Stimulated activated CD8-positive, alpha-beta memory T cell treated with anti-CD3 and anti-CD28 coated beads, Interleukin-4, amount 100 ng/mL, for 24 hours (primary cell): ENCODE results near the gene EID2.

Experiments used
- DNase-seq: peaks from one replicate; pipeline ENCODE4 v3.0.0-alpha.2; 2020; ENCODE audit warnings: low read depth

EID2 gene

DNA sequence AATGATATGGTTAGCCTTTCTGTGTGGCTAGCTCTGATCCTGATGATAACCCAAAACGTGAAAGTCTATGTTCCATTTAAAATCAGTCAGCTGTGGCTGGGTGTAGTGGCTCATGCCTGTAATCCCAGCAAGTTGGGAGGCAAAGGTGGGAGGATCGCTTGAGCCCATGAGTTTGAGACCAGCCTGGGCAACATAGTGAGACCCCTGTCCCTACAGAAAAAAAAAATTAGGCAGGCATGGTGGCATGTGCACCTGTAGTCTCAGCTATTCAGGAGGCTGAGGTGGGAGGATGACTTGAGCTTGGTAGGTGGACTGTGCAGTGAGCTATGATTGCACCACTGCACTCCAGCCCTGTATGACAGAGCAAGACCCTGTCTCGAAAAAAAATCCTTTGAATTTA, 6.2 kb downstream of the EID2 start:
- DNase-seq = no peak

DNA sequence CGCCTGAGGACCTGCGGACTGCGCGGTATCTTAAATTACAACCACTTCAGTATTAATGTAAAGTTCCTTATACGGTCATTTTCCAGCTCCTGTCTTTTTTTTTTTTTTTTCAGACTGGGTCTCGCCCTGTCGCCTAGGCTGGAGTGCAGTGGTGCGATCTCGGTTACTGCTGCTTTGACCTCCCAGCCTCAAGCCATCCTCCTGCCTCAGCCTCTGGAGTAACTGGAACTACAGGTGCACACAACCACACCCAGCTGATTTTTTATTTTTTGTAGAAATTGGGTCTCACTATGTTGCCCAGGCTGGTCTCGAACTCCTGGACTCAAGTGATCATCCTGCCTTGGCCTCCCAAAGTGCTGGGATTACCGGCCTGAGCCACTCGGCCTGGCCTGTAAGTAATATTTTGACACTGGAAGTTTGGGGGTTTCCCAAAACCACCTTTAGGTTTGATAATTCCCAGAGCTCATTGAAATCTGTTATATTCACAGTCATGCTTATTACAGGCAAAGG, 6.9 kb downstream of the EID2 start:
- no peak for DNase-seq

DNA sequence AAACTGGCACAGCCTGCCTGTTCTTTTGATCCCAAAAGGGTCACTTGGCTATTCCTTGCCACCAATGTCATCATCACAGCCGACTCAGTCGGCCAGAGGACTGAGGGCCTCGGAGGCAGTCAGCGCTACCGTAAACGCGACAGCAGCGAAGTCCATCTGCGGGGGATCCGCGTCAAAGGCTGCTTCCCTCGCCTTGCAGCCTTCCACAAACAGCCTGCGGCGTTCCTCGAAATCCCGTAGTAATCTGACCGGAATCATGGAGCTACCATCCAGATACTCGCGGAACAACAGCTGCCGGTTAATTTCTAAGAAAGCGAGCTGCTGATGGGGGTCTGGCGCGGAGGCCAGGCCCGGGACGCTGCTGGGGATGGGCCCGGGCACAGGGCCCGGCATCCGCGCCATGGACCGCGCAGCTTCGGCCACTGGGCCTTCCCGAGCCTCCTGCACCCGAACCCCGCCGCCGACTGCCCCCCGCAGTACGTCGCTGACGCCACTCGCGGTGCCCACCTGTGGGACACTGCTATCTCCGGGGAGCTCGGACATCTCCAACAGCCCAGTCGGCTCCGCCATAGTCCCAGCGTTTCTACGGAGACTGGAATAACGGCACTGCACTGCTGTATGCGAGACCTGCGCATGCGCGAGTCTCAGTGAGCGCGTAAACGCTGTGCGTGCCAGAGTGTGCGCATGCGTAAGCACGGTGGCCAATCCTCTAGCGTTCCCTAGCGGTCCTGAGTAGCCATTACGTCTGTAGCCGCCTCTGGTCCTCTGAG, 7.5 kb downstream of the EID2 start, which contains the start of gene EID2B:
TSS of gene EID2B (minus strand) at position 620 of the 770 bp plus-strand sequence. CDS start at position 570, 50 bp downstream.
- peak; percentile 90 for DNase-seq

DNA sequence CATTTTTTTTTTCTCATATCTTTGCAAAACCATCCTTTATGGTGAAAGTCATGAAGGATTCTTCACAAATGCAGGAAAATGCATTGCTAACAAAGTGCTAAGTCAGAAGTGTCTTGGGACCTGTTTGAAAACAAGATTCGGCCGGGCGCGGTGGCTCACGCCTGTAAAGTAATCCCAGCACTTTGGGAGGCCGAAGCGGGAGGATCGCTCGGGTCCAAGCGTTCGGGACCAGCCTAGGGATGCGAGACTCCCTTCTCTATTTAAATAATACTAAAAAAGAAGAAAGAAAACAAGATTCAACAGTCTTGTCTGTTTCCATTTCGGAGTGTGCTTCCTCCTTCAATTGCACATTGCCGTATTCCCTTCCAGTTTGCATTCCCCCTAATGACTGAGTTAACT, 8.1 kb downstream of the EID2 start:
- no peak for DNase-seq

DNA sequence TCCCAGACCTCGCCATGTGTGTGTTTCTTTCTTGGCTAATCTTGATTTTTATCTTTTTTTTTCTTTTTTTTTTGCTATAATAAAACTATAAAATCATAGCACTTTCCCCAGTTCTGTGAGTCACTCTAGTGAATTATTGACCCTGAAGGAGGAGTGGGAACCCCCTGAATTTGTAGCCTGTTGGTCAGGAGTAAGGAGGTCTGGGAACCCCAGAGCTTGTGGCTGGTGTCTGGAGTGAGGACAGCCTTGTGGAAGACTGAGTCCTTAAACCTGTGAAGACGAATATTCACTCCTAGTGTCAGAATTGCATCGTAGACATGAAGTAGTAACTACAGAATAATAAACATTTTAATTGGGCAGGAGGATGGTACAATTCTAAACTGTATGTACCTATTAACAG, 14.8 kb downstream of the EID2 start:
- DNase-seq = no peak

DNA sequence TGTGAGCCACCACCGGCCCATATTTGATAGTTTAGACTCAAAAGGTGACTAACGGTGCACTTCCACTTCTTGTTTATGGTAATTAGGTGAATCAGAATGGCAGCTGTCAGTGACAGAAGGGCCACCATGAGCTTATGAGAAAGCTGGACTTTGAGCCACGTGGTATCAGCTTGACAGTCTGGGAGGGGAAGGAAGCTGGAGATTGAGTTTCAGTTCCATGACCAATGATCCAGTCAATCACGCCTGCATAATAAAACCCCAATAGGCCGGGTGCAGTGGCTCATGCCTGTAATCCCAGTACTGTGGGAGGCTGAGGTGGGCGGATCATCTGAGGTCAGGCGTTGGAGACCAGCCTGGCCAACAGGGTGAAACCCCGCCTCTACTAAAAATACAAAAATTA, 15.5 kb downstream of the EID2 start:
- DNase-seq = no peak

DNA sequence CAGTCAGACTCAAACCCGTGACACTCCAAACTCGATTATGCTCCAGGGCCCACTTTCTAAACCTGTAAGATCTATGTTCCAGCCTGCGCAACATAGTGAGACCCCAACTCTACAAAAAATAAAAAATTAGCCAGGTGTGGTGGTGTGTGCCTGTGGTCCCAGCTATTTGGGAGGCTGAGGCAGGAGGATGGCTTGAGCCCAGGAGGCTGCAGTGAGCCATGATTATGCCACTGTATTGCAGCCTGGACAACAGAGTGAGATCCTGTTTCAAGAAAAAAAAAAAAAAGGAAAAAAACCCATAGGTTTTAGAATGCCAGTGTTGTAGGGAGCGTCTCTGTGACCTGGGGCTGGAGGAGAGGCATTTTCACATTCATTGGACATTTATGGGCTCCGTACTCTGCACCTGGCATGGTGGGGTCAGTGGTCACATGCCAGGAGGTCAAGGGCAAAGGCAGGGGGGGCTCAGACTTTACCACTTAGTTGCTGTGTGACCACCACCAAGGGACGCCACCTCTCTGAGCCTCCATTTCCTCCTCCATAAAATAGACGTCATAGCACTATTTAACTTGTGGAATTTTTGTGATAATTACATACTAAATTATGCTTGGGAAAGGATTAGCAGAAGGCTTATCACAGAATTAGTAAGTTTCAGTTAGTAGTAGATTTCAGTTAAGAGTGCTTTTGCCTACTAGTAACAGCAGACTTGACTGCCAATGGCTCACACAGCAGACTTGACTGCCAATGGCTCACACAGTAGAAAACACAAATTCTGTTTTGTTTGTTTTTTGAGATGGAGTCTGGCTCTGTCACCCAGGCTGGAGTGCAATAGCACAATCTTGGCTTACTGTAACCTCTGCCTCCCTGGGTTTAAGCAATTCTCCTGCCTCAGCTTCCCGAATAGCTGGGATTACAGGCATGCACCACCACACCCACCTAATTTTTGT, 19.1 kb downstream of the EID2 start:
- DNase-seq = no peak

DNA sequence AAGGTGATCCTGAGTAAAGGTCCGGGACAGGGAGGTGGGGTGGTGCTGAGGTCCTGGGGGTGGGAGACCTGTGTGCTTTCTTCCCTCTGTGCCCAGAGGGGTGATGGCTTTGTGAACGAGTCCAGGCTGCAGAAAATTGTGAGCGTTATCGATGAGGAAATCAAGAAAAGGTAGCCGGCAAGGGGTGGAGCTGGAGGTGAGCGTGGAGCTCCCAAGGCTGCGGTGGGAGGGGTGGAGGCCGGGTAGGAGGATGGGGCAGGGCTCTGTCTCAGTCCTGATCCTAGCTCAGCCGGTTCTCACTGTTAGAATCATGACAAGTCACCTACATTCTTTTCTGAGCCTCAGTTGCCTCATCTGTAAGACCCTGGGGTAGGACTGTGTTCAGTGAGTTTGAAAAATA, 21.0 kb downstream of the EID2 start:
- DNase-seq = no peak

DNA sequence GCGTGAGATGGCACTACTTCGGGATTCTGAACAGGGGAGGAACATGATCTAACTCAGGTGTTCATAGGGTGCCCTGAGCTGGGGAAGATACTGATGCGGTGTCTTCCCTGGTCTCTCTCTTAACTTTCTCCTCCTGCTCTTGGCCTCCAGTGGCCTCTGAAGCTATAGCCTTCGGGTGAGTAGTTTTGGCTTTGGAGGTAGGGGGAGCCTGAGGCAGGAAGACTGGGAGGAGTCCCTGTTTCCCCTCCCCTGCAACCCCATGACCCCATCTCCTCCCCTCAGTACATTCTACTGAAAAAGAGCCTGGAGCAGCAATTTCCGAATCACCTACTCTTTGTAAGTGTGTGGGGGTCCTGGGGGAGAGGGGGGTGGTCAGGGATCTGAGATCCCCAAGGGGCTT, 21.5 kb downstream of the EID2 start:
- DNase-seq = no peak

DNA sequence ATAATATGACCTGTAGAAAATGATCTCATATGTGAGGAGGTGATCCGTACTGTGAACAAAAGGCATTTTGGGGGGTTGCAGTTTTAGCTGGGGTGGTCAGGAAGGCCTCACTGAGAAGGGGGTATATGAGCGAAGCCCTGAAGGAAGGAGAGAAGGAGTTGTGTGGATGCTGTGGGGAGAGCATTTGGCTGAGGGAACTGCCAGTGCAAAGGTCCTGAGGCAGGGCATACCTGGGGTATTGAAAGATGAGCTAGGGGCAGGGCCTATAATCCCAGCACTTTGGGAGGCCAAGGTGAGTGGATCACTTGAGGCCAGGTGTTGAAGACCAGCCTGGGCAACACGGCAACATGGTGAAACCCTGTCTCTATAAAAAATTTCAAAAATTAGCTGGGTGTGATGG, 22.5 kb downstream of the EID2 start:
- DNase-seq = no peak

DNA sequence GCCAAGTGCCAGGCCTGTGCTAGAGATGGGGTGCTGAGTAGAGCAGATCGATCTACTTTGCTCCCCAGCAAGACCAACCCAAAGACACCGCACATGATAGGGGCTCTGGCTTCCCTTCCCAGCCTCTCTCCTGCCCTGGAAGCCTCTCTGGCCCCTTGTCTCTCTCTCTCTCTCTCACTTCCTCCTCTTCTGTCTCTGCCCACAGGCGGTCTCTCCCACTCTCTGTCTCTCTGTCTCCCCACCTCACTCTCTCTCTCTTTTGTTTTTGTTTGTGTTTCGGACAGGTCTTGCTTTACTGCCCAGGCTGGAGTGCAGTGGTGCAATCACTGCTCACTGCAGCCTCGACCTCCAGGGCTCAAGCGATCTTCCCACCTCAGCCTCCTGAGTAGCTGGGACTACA, 23.7 kb downstream of the EID2 start:
- no peak for DNase-seq

DNA sequence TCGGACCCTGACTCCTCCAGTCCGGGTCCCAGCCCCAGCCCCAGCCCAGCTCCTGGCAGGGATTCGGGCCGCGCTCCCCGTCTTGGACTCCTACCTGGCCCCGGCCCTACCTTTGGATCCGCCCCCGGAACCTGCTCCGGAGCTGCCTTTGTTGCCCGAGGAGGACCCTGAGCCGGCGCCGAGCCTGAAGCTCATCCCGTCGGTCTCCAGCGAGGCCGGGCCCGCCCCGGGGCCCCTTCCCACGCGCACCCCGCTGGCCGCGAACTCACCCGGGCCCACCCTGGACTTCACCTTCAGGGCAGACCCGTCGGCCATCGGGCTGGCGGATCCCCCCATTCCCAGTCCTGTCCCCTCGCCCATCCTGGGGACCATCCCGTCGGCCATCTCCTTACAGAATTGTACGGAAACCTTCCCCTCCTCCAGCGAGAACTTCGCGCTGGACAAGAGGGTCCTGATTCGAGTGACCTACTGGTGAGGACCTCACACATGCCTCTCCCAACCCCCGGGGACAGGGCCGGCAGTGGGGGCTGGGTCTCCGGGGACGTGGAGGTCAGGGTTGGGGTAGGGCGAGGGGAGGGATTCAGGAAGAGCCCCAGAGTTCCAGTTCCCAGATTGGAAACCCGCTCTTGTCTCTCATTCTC, 24.3 kb downstream of the EID2 start:
- no peak for DNase-seq

DNA sequence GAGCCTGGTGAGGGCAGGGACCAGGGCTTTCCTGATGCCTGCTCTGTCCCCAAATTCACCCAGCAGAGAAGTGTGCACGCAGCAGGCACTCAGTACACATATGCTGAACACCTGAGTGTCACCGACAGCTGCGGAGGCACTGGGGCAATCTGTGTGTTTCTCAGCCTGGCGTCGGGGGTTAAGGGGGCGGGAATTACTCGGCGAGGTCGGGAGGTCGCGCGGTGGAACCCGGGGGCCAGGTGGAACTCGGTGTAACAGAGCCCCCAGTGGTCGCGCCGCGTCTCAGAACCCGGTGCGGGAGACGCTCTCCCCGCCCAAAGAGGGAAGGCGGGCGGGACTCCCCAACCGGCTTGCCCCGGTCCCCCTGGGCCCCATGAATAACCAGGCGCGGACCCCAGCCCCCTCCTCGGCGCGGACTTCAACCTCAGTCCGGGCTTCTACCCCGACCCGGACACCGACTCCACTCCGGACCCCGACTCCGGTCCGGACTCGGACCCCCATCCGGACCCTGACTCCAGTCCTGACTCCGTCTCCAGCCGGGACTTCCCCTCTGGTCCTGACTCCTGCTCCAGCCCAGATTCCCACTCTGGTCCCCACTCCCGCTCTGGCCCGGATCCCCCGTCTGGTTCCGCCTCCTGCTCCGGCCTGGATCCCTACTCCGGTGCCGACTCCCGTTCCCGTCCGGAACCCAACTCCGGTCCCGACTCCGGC, 25.0 kb downstream of the EID2 start, which contains the start of gene SELENOV:
TSS of gene SELENOV (plus strand) at position 300 of the 711 bp plus-strand sequence. CDS start at position 374, 74 bp downstream.
- DNase-seq = no peak

DNA sequence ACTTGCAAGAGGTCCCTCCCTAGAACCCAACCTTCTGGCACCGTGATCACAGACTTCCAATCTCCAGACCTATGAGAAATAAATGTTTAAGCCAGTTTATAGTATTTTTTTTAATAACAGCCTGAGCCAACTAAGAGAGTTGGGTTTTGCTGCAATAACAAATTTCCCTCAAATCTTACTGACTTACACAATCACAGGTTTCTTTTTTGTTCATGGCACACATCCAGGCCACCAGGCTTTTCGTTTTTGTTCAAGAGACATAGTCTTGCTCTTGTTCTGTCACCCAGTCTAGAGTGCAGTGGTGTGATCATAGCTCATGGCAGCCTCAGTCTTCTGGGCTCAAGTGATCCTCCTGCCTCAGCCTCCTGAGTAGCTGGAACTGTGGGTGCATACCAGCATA, 27.0 kb downstream of the EID2 start:
- DNase-seq = no peak

DNA sequence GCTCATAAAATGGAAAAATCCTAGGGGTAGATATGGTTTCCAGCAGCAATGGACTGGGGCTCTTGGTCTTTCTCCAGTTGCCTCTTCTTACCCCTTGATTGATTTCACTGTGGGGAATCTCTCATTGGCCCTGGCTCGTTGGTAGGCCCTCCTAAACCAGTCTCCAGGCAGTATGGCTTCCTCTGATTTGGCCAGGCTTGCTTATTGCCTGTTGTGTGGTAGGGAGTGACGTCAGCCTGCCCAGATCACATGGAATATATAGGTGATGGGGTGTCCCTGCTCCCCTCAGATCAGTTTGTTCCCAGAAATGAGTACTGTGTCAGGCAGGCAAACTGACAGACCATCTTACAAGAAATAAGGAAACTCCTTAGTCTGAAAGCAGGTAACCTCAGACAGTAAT, 30.7 kb downstream of the EID2 start:
- DNase-seq = no peak

DNA sequence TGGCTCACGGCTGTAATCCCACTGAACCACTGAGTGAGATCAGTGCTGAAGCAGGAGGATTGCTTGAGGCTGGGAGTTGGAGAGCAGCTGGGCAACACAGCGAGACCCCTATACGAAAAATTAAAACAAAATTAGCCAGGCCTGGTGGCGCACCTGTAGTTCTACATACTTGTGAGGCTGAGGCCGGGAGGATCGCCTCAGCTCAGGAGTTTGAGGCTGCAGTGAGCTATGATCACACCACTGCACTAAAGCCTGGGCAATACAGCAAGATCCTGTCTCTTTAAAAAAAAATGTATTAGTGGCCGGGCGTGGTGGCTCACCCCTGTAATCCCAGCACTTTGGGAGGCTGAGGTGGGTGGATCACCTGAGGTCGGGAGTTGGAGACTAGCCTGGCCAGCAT, 31.3 kb downstream of the EID2 start:
- DNase-seq = no peak

DNA sequence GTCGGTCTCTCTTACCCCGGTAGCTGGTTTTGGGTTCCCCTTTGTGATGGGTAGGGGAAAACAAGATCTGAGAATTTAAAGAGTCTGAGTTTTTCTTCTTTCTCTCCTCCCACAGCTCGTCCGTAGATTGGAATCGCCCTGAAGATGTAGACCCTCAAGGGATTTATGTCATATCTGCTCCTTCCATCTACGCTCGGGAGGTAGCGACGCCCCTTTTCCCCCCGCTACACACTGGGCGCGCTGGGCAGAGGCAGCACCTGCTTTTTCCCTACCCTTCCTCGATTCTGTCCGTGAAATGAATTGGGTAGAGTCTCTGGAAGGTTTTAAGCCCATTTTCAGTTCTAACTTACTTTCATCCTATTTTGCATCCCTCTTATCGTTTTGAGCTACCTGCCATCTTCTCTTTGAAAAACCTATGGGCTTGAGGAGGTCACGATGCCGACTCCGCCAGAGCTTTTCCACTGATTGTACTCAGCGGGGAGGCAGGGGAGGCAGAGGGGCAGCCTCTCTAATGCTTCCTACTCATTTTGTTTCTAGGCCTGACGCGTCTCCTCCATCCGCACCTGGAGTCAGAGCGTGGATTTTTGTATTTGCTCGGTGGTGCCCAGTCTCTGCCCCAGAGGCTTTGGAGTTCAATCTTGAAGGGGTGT, 32.1 kb downstream of the EID2 start:
- DNase-seq = no peak

DNA sequence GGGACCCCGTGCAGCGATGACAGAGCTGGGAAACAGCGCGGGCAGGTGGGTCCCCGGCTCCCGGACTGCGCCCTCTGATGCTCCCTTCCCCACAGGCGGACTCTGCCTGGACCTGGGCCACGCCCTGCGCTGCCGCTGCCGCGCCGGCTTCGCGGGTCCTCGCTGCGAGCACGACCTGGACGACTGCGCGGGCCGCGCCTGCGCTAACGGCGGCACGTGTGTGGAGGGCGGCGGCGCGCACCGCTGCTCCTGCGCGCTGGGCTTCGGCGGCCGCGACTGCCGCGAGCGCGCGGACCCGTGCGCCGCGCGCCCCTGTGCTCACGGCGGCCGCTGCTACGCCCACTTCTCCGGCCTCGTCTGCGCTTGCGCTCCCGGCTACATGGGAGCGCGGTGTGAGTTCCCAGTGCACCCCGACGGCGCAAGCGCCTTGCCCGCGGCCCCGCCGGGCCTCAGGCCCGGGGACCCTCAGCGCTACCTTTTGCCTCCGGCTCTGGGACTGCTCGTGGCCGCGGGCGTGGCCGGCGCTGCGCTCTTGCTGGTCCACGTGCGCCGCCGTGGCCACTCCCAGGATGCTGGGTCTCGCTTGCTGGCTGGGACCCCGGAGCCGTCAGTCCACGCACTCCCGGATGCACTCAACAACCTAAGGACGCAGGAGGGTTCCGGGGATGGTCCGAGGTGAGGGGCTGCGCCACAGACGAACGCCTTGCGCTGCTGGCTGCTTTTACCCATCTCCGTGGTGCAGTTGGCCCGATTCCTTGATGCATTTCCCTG, 32.8 kb downstream of the EID2 start:
- DNase-seq = peak; percentile 56

DNA sequence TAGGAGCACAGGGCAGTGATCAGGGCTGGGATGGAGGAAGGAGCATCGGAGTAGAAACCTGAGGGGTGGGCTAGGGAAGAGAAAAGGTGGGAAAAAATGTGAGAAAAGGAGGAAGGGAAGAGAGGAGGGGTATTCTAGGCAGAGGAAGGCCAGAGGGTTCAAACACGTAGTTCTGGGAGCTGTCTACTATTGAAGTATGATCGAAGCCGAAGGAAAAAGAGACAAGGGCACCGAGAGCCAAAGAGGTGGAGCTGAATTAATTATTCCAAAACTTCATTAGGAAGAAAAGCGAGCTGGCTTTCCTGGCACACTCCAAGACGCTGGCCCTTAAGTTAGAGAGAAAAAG, 33.4 kb downstream of the EID2 start:
- DNase-seq = no peak

DNA sequence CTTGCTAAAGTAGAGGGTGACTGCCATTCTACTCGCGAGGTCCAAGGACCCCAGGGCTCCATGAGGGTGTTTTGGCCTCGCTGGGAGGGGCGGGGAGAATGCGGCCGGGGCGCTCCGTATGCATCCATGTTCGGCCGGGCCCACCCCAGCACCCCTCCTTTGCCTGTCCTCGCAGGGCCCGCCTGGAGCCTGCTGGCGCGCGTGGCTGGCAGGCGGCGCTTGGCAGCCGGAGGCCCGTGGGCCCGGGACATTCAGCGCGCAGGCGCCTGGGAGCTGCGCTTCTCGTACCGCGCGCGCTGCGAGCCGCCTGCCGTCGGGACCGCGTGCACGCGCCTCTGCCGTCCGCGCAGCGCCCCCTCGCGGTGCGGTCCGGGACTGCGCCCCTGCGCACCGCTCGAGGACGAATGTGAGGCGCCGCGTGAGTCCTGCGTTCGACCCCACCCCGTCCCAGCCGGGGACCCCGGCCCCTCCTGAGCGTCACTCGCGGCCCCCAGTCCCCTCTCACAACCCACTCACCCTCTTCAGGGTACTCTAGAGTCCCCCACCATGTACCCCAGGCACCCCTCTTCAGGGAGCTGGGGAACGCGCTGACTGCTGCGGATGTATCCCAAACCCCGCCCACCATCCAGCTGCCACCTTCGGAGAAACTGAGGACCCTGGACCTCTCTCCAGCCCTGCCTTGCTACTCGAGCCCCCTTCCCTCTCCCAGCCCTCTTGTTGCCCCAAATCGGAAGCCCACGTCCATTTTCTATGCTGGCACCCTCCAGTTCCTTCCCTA, 37.1 kb downstream of the EID2 start:
- DNase-seq = peak; percentile 64
